Cardiac fibroblast (primary cell): ENCODE measurements around the gene SUCLG2.

ENCODE experiments used
- DNase-seq, 2 donors: peaks; one replicate each; pipeline versions ENCODE4 v3.0.0 to v3.0.0-alpha.2; 2010; ENCODE audit warnings: low read depth in 2 of 2
- H3K4me3 ChIP-seq, 2 donors: replicated peaks in 1 of 2; 1 replicate in 1 of 2; 2 replicates in 1 of 2; pipeline ENCODE4 v1.5.1; 2011; ENCODE audit warnings: low read depth in 2 of 2, low read length in 2 of 2, mild to moderate bottlenecking in 2 of 2, moderate library complexity in 1 of 2
- CTCF ChIP-seq: IDR thresholded peaks from one replicate; pipeline ENCODE4 v1.5.1; 2011; ENCODE audit warnings: low read depth, mild to moderate bottlenecking, low read length, inconsistent platforms

Gene SUCLG2

GRCh38 chr3:67384760-67385397, 269.5 kb downstream of the SUCLG2 start:
- H3K4me3 ChIP-seq = no peak overlapping the region
- peak; percentile 76 for TF ChIP-seq CTCF
- peak; percentile 64 to 77 for DNase-seq

- DNase-seq = peak in 1 of 2 donors; percentile 27
- H3K4me3 ChIP-seq = no peak overlapping the region
- no peak for TF ChIP-seq CTCF
Observed at GRCh38 chr3:67384016-67384415, 270.4 kb downstream of the SUCLG2 start.

- DNase-seq = no peak
- TF ChIP-seq CTCF = no peak
- H3K4me3 ChIP-seq = no peak overlapping the region
Observed at GRCh38 chr3:67383379-67383778, 271.0 kb downstream of the SUCLG2 start.

- no peak for TF ChIP-seq CTCF
- H3K4me3 ChIP-seq = no peak overlapping the region
- peak; percentile 28 to 32 for DNase-seq
Observed at GRCh38 chr3:67382536-67382935, 271.9 kb downstream of the SUCLG2 start.

- no peak overlapping the region for H3K4me3 ChIP-seq
- DNase-seq = peak; percentile 53 to 64
- TF ChIP-seq CTCF = peak; percentile 63
Observed at GRCh38 chr3:67381667-67382272, 272.6 kb downstream of the SUCLG2 start.

- no peak for TF ChIP-seq CTCF
- H3K4me3 ChIP-seq = no peak overlapping the region
- DNase-seq = no peak
Observed at GRCh38 chr3:67380118-67380517, 274.3 kb downstream of the SUCLG2 start.
